Measurements from ENCODE around the gene SLIT1.

SLIT1 gene

DNA sequence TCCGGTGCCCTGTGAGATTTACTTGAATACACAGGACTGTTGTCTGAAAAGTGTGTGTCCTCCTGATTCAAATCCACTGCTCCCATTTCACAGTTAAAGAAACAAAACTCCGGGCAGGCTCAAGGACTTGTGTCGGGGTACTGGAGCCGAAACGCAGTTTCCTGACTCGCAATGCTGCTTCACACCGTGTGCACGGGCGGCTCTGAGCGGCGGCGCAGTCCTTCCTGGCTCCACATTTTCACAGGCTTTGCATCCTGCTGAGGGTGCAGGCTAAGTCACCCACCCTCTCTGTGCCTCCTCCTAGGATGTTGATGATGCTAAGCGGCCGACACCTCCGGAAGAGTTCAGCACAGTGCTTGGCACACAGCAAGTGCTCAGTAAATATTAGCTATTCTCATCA is 65.4 kb downstream of the SLIT1 start:
- in situ Hi-C loops (cut with MboI; ENCODE audit: low sequenced_read_pairs), result no loop called here

DNA sequence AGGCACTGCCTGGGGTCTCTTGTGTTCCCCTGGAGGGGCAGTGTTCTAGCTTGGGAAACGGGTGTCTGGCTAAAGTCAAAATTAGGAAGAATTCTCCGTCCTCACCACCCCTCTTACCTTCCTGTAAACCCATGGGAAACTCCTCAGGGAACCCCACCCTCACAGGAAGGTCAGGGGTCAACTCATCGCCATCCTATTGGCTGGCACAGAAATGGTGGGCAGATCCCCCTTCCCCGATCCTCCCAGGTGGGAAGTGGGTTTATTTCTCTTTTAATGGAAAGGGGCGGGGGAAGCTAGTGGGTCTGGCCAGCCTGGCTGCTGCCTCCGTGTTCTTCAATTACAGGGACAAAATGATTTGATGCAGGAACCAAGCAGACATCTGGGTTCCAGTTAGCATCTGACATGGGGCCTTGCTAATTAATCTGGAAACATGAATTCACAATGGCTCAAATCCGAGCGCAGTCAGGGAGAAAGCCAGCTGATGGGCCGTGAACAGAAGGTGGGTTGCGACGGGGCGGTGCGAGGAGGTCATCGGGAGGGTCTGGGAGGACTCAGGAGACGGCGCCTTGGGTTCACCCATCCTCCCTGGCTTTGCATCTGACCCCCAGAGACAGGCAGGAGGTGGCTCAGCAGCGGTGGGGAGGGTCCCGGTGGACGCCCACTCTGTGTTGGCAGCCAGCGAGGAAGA is 66.6 kb downstream of the SLIT1 start:
- in situ Hi-C loops (cut with MboI; ENCODE audit: low sequenced_read_pairs), result no loop called here

DNA sequence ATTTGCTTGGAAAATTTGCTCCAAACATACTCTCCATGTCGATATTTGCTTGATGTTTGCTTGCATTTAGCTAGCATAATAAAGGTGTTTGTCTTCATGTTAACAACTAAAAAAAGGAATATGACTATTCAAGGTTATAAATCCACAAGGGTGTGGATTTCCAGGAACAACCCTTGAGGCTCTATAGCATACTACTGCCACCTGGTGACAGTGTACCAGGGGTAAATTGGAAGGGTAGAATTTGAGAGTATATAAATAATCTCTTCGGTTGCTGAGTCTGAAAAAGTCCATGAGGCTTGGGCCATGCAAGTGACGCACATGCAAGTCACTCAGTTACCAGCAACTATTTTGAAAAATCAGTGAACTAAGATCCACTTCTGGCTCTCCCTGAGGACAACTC is 68.4 kb downstream of the SLIT1 start:
- in situ Hi-C loops (cut with MboI; ENCODE audit: low sequenced_read_pairs), result no loop called here

DNA sequence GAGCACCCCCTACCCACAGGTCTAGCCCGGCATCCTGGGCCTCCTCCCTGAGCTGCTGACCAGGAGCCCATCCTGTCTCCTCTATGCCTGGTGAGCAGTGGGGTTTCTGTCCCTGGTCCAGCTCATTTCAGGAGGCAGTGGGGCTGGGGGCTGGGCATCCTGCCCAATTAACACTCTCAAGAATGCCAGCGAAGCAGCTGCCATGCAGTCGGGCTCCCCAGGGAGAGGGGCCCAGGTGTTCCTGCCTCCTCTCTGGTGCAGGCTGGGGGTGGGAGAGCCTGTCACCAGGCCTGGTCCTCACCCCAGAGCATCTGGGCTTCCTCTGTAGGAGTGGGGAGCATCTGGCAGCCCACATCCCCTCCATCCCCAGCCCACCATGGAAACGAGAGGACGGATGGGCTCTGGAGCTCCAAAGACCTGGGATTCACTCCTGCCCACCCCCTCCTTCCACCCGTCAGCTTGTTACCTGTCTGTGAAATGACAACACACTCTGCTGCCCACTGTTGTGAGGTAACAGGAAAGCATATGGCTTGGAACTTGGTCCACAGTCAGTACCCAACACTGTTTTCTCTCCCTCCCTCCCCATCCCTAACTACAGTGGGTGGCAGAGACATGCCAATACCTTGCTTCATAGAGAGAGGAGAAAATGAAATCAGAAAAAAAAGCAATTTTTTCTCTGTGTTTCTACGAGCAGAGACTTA is 69.1 kb downstream of the SLIT1 start:
- in situ Hi-C loops (cut with MboI; ENCODE audit: low sequenced_read_pairs), result no loop called here

DNA sequence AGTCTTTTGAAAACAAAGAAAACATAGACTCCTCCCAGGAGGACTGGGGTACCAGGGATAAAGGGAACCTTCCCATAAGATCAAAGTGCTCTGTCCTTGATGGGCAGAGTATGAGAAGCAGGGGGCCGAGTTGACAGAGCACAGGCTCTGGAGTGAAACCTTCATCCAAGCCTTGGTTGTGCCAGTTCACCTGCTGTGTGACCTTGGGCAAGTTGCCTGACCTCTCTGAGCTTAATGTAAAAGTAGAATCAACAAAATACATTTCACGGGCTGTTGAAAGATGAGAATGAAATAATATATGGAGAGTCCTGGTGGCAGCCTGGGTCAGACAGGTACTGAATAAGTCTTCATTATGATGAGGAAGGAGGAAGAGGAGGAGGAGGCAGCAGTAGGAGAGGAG is 69.9 kb downstream of the SLIT1 start:
- in situ Hi-C loops (cut with MboI; ENCODE audit: low sequenced_read_pairs), result no loop called here

DNA sequence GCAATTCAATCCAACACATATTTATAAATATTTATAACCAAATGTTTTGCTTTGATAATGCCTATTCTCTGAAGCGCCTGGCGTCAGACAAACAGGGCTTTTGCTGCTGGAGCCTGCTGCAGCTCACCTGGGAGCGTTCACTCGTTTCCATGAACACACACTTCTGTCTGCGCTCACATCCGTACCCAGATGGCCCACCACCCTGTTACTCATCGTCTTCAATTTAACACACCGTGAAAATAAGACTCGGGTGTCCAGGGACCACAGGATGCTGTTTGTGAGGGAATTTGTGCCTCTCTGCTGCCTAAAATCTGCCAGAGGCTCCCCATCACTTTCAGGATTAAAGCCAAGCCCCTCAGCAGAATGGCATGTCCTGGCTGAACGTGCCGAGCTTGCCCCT is 74.1 kb downstream of the SLIT1 start:
- in situ Hi-C loops (cut with MboI; ENCODE audit: low sequenced_read_pairs), result no loop called here

DNA sequence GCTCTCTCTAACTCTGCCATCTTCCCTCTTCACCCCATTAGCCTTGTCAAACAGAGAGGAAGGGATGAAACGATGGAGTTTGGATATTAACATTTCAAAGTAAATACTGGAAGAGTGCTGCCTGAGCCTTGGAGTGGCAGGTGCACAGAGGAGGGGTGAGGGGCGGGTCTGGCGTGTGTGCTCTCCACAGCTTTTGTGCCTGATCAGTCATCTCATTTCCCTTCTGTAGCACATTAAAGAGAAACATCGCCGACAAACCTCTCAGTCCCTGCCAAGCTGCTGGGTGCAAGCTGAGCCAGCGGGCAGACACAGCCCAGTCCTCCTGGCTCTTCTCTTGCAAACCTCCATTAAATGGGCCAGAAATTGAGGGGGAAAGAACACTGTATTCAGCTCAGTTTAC is 76.2 kb downstream of the SLIT1 start:
- in situ Hi-C loops (cut with MboI; ENCODE audit: low sequenced_read_pairs), result no loop called here

DNA sequence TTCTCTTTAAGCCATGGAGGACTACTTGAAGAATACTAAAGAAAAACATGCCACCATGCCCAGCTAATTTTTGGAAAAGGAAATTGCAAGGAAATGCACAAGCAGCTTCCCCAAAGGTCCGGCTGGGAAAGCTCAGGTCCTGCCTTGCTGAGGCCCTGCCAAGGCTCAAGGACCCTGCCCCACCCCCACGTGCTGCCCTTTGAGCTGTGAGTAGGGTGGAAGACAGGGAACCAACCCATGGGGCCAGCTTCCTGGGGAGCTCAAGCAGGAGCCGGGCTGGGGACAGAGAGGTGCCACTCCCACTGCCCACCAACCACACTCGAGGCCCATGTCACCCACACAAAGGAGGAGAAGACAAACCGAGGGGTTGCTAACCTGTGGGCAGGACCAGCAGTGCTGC is 78.2 kb downstream of the SLIT1 start:
- in situ Hi-C loops (cut with MboI; ENCODE audit: low sequenced_read_pairs), result no loop called here

DNA sequence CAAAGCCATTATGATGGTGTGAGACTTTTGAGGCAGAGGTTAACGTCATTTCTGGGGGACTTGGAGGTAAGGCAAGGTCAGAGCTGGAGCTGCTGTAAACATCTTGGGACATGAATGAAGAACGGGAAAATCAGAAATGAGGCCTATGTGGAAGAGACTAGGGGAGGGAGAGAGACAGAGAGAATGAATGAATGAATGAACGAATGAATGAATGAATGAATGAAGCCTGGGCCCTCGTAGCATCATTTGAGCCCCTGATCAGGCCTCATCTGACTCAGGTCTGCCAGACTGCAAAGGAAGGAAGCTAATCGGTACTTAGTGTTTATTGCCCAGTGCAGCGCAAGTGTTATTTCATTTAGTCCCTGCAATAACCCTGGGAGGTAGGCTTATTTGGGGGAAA is 79.6 kb downstream of the SLIT1 start:
- in situ Hi-C loops (cut with MboI; ENCODE audit: low sequenced_read_pairs), result no loop called here

DNA sequence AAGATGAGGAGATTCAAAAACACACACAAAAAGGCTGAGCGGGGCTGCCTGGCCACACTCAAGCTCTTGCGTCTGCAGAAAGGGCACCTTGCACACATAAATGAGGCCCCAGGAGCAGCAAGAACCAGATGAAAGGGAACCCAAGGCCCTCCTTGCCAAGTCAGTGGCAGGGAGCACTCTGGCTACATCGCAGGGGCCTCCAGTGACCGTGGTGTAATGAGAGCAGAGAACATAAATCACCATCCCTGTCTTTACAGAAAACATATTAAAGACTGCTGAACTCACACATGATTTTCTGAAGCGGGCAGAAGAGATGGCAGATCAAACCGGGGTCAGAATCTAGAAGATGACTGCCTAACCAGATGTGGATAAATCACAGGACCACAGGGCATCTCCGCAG is 80.5 kb downstream of the SLIT1 start:
- in situ Hi-C loops (cut with MboI; ENCODE audit: low sequenced_read_pairs), result no loop called here

DNA sequence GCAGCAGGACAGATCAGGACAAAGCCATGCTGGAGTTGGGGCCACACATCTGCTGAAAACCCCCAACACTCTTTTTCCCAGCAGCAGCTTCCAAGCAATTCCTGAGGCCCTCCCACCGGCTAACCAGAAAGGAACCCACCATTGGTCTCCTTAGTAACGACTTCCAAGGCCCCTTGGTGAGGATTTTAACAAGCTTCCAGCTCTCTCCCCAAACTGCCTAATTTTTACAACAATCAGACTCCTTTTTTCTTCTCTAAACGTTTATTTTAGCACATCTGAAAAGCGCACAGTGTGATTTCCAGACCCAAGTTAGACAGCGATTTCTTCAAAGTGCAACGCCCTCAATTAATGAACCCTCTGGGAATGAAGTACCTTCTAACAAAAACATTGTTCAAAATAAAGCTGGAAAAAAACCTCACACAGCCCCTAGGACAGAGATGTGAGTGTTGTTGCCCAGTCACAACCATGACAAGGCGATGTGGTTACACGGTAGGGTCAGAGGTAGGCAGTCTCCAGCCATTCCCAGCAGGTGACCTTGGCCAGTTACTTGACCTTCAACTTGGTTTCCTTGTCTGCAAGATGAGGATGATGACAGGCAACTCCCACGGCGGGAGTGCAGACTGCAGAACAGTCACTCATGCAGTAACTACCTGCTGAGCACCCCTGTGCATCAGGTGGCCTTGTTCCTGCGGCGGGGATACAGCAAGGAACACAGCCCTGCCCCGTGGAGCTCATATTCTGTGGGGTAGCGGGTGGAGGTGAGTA is 82.3 kb downstream of the SLIT1 start:
- in situ Hi-C loops (cut with MboI; ENCODE audit: low sequenced_read_pairs), result no loop called here

DNA sequence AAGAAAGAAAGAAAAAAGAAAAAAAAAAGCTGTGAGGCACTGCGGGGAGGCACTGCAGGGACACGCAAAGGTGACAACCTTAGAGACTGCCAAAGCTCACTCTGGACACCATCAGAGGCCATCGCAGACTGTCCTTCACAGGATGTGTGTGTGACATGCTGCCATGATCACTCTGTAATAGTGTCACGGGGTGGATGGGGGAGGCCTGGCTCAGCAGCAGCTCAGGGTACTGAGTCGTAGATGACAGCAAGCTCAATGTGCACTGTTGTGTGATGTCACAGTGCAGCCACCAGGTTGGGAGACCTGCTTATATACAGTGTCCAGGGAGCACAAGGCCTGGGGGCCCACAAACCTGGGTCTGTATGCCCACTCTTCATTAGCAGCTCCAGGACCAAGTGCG is 83.3 kb downstream of the SLIT1 start:
- in situ Hi-C loops (cut with MboI; ENCODE audit: low sequenced_read_pairs), result no loop called here

DNA sequence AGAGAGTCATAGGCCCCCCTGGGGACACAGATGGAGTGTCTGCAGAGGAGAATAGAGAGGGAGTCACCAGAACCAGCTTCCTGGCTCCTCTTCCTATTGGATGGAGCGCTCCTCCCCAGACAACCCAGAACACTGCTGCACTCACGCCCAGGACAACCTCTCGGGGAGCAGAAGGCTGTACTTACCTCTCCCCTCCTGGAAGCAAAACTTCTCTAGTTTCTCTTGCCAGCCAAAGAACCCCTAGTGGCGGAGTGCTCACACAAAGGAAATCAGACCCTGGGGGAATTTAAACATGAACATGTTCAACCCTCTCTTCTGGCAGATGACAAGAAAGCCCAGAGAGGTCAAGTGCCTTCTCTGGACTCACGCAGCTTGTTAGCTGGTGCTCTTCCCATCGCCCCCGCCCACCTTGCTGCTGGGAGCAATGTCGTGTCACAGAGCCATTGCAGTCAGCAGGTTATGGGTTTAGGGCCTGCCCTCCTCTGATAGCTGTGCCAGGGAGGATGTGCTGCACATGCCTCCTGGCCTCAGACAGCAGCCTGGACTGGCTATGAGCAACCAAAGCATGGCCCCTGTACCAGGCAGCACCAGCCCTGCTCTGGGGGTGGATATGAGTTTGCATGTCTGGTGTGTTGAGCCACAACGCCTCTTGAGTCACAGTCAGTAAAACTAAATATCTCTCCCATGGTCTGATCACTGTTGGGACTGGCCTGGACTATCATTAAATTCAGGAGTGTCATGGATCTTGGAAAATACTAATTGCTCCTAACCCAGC is 84.4 kb downstream of the SLIT1 start:
- in situ Hi-C loops (cut with MboI; ENCODE audit: low sequenced_read_pairs), result no loop called here

DNA sequence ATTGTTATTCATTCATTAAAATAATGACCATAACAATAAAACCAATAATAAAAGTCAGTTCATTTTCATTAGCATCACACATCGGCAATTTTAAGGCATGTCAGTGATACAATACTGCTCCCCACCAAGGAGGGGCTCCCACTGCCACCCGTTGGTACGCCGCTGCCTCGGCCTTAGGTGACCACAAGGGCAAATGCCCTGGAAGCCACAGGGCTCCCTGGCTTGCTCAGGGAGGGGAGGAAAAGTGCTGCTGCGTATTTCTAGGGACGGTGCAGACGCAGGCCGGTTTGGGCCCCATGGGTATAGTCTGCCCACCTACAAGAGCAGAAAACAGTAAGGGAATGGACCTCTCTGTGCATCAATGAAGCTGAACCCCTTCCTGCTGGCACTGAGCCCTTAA is 85.1 kb downstream of the SLIT1 start:
- in situ Hi-C loops (cut with MboI; ENCODE audit: low sequenced_read_pairs), result no loop called here

DNA sequence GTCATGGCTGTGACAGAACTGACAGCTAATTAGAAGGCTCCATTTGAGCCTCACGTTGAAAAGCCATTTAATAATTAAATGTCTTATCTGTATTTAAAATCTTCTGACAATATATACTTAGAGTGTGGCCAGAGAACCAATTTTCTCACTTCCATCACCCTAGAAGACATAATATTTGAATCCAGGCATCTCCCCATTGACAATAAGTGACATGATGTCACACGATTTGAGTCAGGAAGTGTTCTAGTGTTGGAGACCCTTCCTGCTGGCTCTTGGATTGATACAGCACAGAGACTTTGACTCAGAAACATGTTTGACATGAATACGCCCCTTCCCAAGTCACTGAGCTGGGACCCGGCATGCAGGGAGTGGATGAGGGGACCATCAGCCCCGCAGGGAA is 85.9 kb downstream of the SLIT1 start:
- in situ Hi-C loops (cut with MboI; ENCODE audit: low sequenced_read_pairs), result no loop called here

DNA sequence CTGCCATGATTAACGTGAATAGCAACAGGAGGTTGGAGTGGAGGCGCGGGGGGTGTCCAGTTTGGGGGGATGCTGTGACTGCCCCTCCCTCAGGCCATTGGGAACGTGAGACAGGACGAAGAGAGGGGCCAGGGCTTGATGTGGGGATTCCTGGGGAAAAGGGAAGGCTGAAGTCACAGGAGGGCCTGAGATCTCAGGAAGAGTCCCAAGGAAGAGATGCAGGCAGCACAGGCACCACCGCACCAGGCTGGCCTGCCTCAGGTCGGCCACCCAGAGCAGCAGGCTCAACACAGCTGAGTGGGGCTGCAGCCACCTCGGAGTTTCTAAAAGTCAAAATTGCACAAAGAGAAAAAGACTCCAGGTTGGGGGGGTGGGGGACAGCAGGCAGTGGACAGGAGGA is 86.7 kb downstream of the SLIT1 start:
- in situ Hi-C loops (cut with MboI; ENCODE audit: low sequenced_read_pairs), result no loop called here

DNA sequence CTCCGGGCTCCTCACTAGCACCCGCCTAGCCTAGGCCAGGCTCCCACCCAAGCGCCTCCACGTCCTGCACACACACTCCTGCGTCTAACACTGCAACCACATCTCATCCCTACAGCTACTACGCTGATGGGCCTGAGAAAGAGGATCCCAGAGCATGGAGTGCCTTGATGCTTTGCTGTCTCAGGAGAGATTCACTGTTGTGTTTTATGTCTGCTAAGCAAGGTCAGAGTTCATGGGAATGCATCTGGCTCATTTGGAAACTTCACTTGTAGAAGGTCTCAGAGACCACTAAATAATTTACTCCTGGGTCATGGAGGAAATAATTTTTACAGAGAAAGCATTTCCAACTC is 88.7 kb downstream of the SLIT1 start:
- in situ Hi-C loops (cut with MboI; ENCODE audit: low sequenced_read_pairs), result no loop called here

DNA sequence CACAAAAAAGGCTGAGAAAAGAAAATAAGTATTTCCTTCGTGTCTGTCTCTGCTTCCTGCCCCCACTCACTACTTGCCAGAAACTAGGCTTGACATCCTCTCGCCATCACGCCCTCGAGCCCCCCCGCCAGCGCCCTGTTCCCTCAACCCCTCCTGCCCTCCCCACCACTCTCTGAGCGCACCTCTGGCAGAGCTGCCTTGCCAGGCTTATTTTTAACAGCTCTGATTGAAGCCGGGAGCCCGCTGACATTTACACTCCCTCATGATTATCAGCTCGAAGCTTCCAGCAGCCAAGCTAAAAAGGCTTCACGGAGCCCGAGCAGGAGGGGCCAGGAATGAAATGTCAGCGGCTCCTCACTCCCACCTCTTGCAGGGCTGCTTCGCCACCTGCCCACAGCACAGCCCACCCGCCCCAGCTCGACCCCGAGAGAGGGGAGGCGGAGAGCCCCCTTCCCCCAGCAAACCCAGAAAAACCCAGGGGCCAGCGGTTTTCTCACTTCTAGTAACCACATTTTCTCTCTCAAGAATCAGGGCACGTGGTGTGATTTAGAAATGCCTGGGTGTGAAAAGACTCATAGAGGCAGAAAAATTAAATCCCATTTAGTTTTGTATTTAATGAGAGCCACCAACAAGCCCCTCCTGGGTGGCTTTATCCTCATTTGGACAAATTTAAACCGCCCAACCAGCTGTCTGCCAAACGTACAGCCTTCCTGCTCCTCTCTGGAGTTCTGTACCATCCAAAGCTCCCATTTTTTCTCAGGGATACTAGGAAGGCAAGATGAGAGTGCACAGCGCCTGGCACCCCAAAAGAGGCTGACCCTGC is 89.3 kb downstream of the SLIT1 start:
- in situ Hi-C loops (cut with MboI; ENCODE audit: low sequenced_read_pairs), result no loop called here

DNA sequence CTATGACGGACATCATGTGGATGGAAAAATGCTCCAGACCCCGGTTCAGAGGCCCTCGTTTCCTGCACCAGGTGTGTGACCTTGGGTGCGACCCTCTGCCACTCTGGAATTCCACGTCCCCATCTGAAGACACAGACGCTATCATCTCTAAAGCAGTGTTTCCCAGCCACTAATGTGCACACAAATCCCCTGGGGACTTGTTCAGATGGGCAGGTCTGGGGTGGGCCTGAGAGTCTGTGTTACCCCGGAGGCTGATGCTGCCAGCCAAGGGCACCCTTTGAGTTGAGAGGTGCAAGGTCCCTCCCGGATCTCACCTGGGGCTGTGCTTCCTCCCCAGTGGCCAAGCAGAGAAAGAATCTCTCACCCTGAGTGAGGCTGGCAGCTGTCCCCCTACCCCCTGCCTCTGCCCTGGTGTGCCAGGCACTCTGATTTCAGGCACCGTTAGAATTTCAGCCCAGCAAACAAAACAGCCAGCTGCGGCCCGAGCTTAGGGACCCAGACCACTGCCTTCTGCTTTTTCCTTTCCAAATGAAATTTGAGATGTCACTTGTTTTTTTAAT is 90.0 kb downstream of the SLIT1 start:
- in situ Hi-C loops (cut with MboI; ENCODE audit: low sequenced_read_pairs), result no loop called here

DNA sequence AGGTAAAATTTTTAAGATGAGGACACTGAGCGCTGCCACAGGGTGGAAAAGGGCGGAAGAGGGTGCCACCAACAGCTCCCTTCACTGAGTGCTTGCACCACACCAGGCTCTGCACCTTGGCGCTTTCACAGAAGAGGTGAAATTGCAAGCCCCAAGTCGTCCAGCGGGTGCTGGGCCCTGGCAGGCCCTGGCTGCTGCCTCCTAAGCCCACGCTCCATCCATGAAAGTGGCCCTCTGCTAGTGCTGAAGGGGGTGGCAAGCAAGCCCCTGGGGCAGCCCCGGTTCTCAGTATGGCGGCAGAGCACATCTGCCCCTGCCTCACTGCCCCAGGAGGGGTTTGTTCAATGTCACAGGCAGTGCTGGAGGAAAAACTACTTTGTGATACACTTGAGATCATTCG is 95.1 kb downstream of the SLIT1 start:
- in situ Hi-C loops (cut with MboI; ENCODE audit: low sequenced_read_pairs), result no loop called here
